C4-2B (cell line): ENCODE measurements around the gene KCNH8.

Experiments used
- H3K27ac ChIP-seq: fragments of 450-650 bp; 2 replicates; pipeline ENCODE4 v1.5.1; 2017
- CTCF ChIP-seq: fragments of 450-650 bp; conservative IDR thresholded peaks from 2 replicates; pipeline ENCODE4 v1.5.1; 2017; ENCODE audit warnings: mild to moderate bottlenecking
- ZFX ChIP-seq: fragments of 450-650 bp; IDR thresholded peaks from 2 replicates; pipeline ENCODE4 v1.6.1; 2017

The KCNH8 gene

DNA sequence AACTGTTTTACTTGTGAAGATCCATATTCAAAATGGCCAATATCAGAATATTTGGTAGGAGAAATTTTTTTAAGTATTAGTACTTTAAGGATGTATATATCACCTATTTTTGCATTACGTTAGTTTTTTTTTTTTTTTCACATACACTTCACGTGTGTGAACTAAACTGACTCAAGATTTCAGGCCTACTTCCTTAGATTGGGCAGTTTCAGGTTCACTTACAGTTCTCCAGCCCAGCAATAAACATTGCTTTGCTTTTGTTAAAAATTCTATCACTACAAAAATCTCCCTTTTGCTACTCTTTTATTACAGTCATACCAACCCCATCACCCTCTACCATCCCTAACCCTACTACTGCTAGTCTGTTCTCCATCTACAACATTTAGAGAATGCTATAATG is 183.6 kb downstream of the KCNH8 start:
- TF ChIP-seq CTCF (no peak), ZFX (no peak)
- no peak overlapping the region for H3K27ac ChIP-seq

DNA sequence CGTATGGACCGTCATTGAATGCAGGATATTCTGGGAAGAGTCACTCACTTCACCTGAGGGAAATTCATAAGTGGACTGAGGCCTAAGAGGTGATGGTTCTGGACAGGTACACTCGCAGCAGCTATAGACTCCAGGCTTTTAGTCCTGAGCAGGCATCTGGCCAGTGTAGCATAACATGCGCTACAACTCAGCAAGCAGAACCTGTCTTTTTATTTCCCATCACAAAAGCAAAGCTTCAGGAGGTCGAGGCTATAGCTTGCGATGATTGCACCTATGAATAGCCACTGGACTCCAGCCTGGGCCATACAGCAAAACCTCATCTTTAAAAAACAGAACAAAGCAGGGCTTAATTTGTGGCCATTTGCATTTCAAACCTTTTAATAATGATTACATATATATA is 185.8 kb downstream of the KCNH8 start:
- TF ChIP-seq CTCF (no peak), ZFX (no peak)
- no peak overlapping the region for H3K27ac ChIP-seq

- TF ChIP-seq ZFX, result no peak
- TF ChIP-seq CTCF, result no peak
- no peak overlapping the region for H3K27ac ChIP-seq
Measured at GRCh38 chr3:19338769-19339168, 190.5 kb downstream of the KCNH8 start.

DNA sequence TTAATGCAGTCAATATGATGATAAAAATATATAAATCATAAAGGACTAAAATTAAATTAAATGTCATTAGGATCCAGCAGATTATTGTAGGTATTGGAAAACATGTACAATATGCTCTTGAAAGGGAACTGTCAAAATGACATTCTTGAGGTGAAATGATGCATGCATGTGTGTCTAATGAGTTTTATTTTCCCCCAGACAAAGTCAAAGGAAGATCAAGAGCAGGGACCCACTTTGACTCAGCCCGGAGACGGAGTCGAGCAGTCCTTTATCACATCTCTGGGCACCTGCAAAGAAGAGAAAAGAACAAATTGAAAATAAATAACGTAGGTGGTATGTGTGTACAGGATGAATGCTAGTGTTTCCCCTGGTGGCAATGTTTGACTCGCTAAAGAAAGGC is 194.1 kb downstream of the KCNH8 start:
- TF ChIP-seq CTCF (no peak), ZFX (no peak)

GRCh38 chr3:19346759-19347158 is 198.4 kb downstream of the KCNH8 start:
- TF ChIP-seq ZFX (no peak), CTCF (no peak)

More for the DNA sequence above, 194.1 kb downstream of the KCNH8 start:
- no peak overlapping the region for H3K27ac ChIP-seq

GRCh38 chr3:19347671-19348070 is 199.4 kb downstream of the KCNH8 start:
- TF ChIP-seq CTCF, result no peak
- TF ChIP-seq ZFX, result no peak
- H3K27ac ChIP-seq, result no peak overlapping the region

More at GRCh38 chr3:19346759-19347158, 198.4 kb downstream of the KCNH8 start:
- H3K27ac ChIP-seq, result no peak overlapping the region

DNA sequence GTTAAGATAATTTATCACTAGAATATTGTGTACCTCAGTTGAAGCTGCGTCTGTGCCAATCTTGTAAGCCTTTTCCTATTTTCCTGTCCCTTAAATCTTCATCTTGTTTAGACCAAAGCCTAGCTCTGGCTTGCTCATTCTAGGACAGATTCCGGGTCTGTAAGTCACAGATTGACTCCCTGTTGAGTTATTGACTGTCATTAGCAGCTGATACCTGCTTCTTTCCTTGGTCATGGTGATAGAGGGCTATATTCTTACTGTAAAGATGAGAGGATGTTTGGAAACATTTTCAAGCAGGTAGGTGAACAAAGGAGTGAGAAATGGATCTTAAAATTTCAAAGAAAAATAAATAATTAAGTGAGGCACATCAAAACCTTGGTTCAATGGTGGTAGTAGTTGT is 200.2 kb downstream of the KCNH8 start:
- TF ChIP-seq ZFX (no peak), CTCF (no peak)
- no peak overlapping the region for H3K27ac ChIP-seq
